Measurements from ENCODE around the gene FGD2.
A peak's percentile ranks its signal among the peaks of the same experiment; 100 is the strongest.

FGD2 gene

DNA sequence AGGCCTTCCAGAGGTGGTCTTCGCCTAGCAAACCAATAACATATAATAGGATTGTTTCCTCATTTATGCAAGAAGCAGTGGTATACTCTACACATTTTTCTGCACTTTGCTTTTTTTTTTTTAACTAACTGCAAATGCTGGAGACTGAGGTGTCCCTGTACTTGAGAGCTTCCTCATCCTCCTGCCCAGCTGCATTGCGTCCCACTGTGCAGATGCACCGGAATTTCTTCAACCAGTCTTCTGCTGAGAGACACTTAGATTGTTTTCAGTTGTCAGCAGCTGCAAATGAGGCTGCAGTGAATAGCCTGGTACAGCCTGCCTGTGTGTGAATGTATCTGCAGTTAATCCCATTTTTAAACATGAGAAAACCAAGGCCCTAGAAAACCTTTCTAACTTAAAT is 11.5 kb downstream of the FGD2 start:
- no peak overlapping the region for H3K4me3 ChIP-seq (replicated peaks in 1 of 2; ENCODE audit: low read depth in 2 of 2, low read length in 2 of 2)
- no peak for DNase-seq (ENCODE audit: low read depth in 2 of 2)
- TF ChIP-seq, protein P1, sequence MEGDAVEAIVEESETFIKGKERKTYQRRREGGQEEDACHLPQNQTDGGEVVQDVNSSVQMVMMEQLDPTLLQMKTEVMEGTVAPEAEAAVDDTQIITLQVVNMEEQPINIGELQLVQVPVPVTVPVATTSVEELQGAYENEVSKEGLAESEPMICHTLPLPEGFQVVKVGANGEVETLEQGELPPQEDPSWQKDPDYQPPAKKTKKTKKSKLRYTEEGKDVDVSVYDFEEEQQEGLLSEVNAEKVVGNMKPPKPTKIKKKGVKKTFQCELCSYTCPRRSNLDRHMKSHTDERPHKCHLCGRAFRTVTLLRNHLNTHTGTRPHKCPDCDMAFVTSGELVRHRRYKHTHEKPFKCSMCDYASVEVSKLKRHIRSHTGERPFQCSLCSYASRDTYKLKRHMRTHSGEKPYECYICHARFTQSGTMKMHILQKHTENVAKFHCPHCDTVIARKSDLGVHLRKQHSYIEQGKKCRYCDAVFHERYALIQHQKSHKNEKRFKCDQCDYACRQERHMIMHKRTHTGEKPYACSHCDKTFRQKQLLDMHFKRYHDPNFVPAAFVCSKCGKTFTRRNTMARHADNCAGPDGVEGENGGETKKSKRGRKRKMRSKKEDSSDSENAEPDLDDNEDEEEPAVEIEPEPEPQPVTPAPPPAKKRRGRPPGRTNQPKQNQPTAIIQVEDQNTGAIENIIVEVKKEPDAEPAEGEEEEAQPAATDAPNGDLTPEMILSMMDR (IDR thresholded peaks at IDR 0.05; ENCODE audit: low read depth, low read length) = no peak

DNA sequence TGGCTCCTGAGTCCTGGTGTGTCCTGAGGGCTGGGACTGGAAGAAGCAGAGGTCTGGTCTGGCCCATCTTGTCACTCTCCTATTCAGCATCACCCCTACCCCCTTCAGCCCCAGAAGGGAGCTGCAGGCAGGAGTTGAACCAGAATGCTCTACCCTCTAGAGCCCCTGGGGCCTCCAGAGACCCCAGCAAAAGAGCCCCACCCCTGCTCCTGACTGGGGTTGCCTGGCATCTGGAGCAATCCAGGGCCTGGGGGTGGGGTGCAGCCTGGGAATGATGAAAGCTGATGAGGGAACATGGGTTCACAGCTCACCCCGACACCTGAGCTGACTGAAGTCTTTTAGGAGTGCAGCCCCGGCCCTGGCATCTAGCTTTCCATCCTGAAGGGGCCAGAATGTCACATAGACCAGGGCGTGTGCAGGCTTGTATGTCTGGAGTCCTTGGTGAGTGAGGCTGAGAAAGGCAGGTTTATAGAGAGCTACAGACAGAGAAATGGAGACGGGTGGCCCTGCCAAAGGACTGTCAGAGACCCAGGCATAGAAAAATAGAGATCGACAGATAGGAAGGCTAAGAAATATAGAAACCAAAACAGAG is 12.2 kb downstream of the FGD2 start:
- no peak for DNase-seq (ENCODE audit: low read depth in 2 of 2)
- TF ChIP-seq, protein P1 (IDR thresholded peaks at IDR 0.05; ENCODE audit: low read depth, low read length) = no peak
- H3K4me3 ChIP-seq (replicated peaks in 1 of 2; ENCODE audit: low read depth in 2 of 2, low read length in 2 of 2) = no peak overlapping the region

DNA sequence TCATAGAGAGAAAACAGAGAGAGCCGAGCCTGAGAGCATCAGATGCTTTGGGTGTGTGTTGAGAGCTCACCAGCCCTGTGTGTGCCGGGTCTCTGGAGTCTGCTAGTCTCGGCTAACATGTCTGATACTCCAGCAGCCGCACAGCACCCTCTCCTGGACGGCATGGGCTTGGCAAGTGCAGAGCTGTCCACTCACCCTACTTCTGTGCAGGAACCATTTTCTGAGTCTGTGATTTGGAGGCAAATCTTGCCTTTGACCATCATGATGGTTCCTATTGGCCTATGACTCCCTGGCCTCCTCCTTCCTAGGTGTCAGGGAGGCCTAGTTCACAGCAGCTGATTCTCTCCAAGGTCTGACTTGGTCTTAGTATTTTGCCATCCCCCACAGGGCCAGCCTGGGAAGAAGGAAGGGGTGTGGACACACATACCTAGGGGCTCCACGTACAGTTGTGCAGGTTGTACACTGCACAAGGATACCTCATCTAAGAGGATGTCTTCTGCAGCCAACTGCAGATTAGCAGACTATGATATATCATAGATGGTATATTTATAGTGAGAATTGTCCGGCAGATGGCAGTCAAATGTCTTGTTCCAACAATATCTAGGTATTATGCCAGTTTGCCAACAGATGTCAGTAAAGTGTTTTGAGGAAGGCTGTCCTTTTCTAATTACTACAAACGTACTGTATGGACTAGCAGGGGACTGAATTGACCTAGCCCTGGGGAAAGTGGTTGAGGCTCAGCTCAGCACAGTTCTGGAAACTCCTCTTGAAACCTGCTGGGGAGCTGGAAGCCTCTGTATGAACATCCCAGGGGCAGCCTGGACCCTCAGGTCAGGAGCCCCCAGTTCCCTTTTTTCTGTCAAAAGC is 13.0 kb downstream of the FGD2 start:
- H3K4me3 ChIP-seq (replicated peaks in 1 of 2; ENCODE audit: low read depth in 2 of 2, low read length in 2 of 2) = no peak overlapping the region
- peak; percentile 90 to 93 for DNase-seq (ENCODE audit: low read depth in 2 of 2)
- TF ChIP-seq, protein P1 (IDR thresholded peaks at IDR 0.05; ENCODE audit: low read depth, low read length) = peak; percentile 98

DNA sequence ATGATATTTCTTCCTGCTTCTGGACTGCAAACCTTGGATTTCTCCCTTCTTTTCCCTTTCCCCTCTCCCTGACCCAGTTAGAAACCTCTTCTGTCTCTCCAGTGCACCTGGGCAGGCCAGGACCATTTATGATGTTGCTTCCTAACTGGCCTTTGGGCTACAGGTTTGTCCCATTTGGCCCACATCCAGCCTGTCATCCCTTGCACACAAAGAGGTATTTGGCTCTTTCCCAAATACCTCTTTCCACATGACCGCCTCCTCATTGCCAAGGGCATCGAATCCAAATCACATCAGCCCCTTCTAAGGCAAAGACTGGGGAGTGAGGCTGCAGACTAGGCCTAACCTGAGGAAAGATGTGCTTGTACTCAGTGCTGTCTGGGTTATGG is 13.6 kb downstream of the FGD2 start:
- no peak overlapping the region for H3K4me3 ChIP-seq (replicated peaks in 1 of 2; ENCODE audit: low read depth in 2 of 2, low read length in 2 of 2)
- no peak for DNase-seq (ENCODE audit: low read depth in 2 of 2)
- TF ChIP-seq, protein P1 (IDR thresholded peaks at IDR 0.05; ENCODE audit: low read depth, low read length) = no peak

DNA sequence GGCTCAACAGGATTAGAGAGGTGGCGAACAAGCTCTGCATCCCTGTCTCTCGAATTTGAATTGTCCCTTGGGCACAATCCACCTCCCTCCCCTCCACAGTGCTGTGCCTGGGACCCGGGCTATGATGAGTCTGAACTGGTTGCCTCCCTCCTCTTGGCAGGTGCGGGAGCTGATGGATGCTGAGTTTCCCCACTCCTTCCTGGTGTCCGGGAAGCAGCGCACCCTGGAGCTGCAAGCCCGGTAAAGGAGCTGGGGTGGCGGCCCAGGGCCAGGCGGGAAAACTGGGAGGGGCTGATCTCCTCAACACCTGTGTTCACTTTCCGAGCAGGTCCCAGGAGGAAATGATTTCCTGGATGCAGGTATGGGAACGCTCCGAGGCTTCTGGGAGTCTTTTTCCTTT is 14.9 kb downstream of the FGD2 start:
- no peak overlapping the region for H3K4me3 ChIP-seq (replicated peaks in 1 of 2; ENCODE audit: low read depth in 2 of 2, low read length in 2 of 2)
- TF ChIP-seq, protein P1 (IDR thresholded peaks at IDR 0.05; ENCODE audit: low read depth, low read length) = no peak

DNA sequence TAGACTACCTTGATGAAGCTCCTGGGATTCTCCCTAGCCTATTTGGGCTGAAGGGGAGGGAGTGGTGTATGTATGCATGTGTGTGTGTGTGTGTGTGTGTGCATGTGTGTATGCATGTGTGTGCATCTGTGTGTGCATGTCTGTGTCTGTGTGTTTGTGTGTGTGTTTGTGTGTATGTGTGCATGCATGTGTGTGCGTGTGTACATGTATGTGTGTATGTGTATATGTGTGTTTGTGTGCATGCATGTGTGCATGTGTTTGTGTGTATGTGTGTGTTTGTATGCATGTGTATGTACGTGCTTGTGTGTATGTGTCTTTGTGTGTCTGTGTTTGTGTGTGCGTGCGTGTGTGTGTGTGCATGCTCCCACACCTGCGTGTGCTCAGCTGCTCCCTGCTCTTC is 15.4 kb downstream of the FGD2 start:
- DNase-seq (ENCODE audit: low read depth in 2 of 2) = no peak
- TF ChIP-seq, protein P1 (IDR thresholded peaks at IDR 0.05; ENCODE audit: low read depth, low read length) = no peak
- H3K4me3 ChIP-seq (replicated peaks in 1 of 2; ENCODE audit: low read depth in 2 of 2, low read length in 2 of 2) = no peak overlapping the region

More for the DNA sequence above, 14.9 kb downstream of the FGD2 start:
- DNase-seq (ENCODE audit: low read depth in 2 of 2) = no peak

All from cardiac fibroblast (primary cell).